Upper lobe of right lung (tissue), 1 donor: ENCODE data around the gene MICB. TPM values are rescaled to one million over a fixed set of nuclear protein-coding genes. Genes with fewer than 3 reads are reported as not detected.
"Not testable (repeated sequence)": the region's sequence is repeated elsewhere in the genome, so short reads cannot be mapped to it uniquely, and the experiment has no call there.

Experiments used
- ATAC-seq: fragments of 200-7000 bp; cut with Tn5 transposase; one replicate; pipeline ENCODE4 v1.9.1; 2020; ENCODE audit warnings: mild to moderate bottlenecking, moderate library complexity
- DNase-seq: peaks from one replicate; pipeline ENCODE4 v3.0.0-alpha.2; 2020
- H3K27ac ChIP-seq: fragments of 200-600 bp; one replicate; pipeline ENCODE4 v1.8.0; 2022
- H3K27me3 ChIP-seq: fragments of 200-600 bp; one replicate; pipeline ENCODE4 v1.8.0; 2022; ENCODE audit warnings: mild to moderate bottlenecking
- H3K36me3 ChIP-seq: fragments of 200-600 bp; one replicate; pipeline ENCODE4 v1.8.0; 2022
- H3K4me1 ChIP-seq: fragments of 200-600 bp; one replicate; pipeline ENCODE4 v1.8.0; 2022
- H3K4me3 ChIP-seq: fragments of 200-600 bp; one replicate; pipeline ENCODE4 v1.8.0; 2022; ENCODE audit warnings: mild to moderate bottlenecking
- H3K9me3 ChIP-seq: fragments of 200-600 bp; one replicate; pipeline ENCODE4 v1.8.0; 2022
- CTCF ChIP-seq: fragments of 200-600 bp; IDR thresholded peaks from one replicate; pipeline ENCODE4 v1.8.0; 2022; ENCODE audit warnings: antibody characterized with exemption
- intact Hi-C: fragments of 100-400 bp; cut with DNase I; formaldehyde crosslinking; loops from one replicate; pipeline ENCODE4 v1.11.0; 2022
- total RNA-seq: library from RNA; stranded (reverse); fragmentation: NEBNext Ultra II Directional; extraction: Animal tissue kit (Norgen Biotek cat#: 25700); gene quantifications from one replicate; pipeline ENCODE4 v1.2.1, GENCODE V29; 2021
- donor health status: DM: no; HTN: yes; CAD: no; lungs with severe emphysema.

Gene MICB
- total RNA-seq, 1 donor from 2014 or later, result 8.2 TPM

DNA sequence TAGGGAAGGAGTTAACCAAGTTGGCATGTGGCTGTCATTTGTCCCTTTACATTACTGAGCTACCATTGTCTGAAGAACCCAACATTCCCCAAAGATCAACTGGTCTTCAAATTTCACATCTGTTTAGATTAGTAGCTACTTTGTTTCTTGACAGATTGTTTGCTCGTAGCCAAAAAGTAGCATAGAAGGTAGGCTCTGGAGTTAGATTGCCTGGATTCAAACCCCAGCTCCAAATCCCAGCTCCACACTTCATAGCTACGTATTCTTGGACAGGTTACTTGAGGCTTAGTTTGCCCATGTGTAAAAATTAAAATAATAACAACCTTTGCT, 50.6 kb downstream of the MICB start:
- peaks cover 11% of the 10 kb centered on the region for H3K4me1 ChIP-seq
- DNase-seq (no peak), ATAC-seq (no peak)
- H3K4me3 ChIP-seq, result peak overlapping the region; percentile 60
- H3K9me3 ChIP-seq, result no peaks in the 10 kb centered on the region
- H3K27me3 ChIP-seq, result no peaks in the 10 kb centered on the region
- H3K27ac ChIP-seq, result peak overlapping the region; percentile 89
- no peak for TF ChIP-seq CTCF
- H3K36me3 ChIP-seq, result peaks cover 31% of the 10 kb centered on the region
- intact Hi-C loops, result loop anchor here (5.0 kb wide), 1 partner anchor 49 kb away; no protein-coding TSS in a partner anchor

- H3K27ac ChIP-seq, H3K9me3 ChIP-seq, H3K27me3 ChIP-seq, intact Hi-C loops, H3K4me3 ChIP-seq: not testable (repeated sequence)
- DNase-seq (peak; percentile 68), ATAC-seq (peak; percentile 55)
- TF ChIP-seq CTCF, result peak; percentile 58
- Histone ChIP-seq H3K4me1 (peaks cover 16% of the 10 kb centered on the region), H3K36me3 (peaks cover 41% of the 10 kb centered on the region)
These were observed 53.4 kb downstream of the MICB start for GRCh38 chr6:31551371-31551770.

DNA sequence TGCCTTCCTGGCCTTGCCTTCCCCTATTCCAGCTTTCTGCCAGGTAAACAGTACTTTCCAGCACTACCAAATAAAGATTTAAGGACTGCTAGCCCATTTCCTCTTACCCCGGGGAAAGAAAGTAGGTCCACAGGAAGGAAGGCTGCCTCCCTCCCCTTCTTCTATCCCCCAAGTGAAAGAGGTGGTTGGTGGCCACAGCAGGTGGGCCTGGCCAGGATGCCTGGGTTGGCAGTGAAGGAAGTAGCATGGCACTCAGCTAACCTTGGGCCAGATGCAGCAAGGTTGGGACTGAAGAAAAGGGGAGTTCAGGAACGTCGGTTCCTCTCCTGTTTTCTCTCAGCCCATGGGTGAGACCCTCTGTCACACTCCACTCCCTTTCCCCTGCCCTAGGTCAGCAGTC, 58.4 kb downstream of the MICB start:
- Histone ChIP-seq H3K27ac (no peak overlapping the region), H3K9me3 (no peaks in the 10 kb centered on the region), H3K36me3 (peaks cover 42% of the 10 kb centered on the region), H3K4me3 (no peak overlapping the region), H3K27me3 (no peaks in the 10 kb centered on the region), H3K4me1 (peaks cover 44% of the 10 kb centered on the region)
- intact Hi-C loops, result no loop called here
- ATAC-seq, result no peak
- no peak for DNase-seq
- TF ChIP-seq CTCF, result no peak

DNA sequence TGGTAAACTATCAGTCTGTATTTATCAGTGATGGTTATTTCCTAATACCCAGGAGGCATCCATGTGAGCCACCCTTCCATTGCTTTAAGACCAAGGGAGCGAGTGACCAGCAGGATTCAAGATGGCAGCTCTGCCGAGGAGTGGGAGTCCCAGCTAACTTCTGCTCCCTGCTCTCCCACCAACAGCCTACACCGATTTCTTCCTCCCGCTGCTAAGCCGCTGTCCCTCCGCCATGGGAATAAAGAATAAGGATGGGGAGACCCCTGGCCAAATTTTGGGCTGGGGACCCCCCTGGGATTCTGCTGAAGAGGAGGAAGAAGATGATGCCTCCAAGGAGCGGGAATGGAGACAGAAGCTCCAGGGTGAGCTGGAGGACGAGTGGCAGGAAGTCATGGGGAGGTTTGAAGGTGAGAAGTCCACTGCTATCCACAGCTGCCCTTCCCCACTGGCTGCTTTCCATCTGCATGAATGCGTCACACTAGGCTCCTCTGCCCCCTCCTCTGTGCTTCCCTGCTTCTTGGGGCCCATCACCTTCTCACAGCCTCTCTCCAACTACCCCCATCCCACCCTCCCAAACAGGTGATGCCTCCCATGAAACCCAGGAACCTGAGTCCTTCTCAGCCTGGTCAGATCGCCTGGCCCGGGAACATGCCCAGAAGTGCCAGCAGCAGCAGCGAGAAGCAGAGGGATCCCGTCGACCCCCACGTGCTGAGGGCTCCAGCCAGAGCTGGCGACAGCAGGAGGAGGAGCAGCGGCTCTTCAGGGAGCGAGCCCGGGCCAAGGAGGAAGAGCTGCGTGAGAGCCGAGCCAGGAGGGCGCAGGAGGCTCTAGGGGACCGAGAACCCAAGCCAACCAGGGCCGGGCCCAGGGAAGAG, 59.7 kb downstream of the MICB start:
- DNase-seq, result no peak
- Histone ChIP-seq H3K4me3 (no peak overlapping the region), H3K27ac (peak overlapping the region; percentile 73), H3K4me1 (peaks cover 51% of the 10 kb centered on the region), H3K36me3 (peaks cover 42% of the 10 kb centered on the region), H3K9me3 (no peaks in the 10 kb centered on the region), H3K27me3 (no peaks in the 10 kb centered on the region)
- TF ChIP-seq CTCF, result no peak
- intact Hi-C loops, result no loop called here
- no peak for ATAC-seq

- peaks cover 38% of the 10 kb centered on the region for H3K36me3 ChIP-seq
- H3K27ac ChIP-seq, result peak overlapping the region; percentile 73
- DNase-seq (no peak), ATAC-seq (no peak)
- H3K4me3 ChIP-seq, result no peak overlapping the region
- no peak for TF ChIP-seq CTCF
- no peaks in the 10 kb centered on the region for H3K27me3 ChIP-seq
- peaks cover 51% of the 10 kb centered on the region for H3K4me1 ChIP-seq
- intact Hi-C loops, result no loop called here
- H3K9me3 ChIP-seq, result no peaks in the 10 kb centered on the region
These were observed 60.3 kb downstream of the MICB start for GRCh38 chr6:31558318-31558625.
